H9 (cell line): ENCODE results near the gene SURF2. TPM values are rescaled to one million over a fixed set of nuclear protein-coding genes. Genes with fewer than 3 reads are reported as not detected.
"Not testable (repeated sequence)": the region's sequence is repeated elsewhere in the genome, so short reads cannot be mapped to it uniquely, and the experiment has no call there.

Experiments
- DNase-seq: peaks from one replicate; pipeline ENCODE4 v3.0.0-alpha.2; 2017
- H2AFZ ChIP-seq: one replicate; pipeline ENCODE4 v1.6.1; 2013; ENCODE audit warnings: mild to moderate bottlenecking, low read length, control low read depth, moderate library complexity
- H2AK5ac ChIP-seq: 2 replicates; pipeline ENCODE4 v1.6.1; 2013; ENCODE audit warnings: low read length, control low read depth, mixed read lengths; ENCODE audit not compliant: insufficient read length
- H2BK120ac ChIP-seq: one replicate; pipeline ENCODE4 v1.6.1; 2013; ENCODE audit warnings: low read depth, mild to moderate bottlenecking, low read length, control low read depth, inconsistent platforms; ENCODE audit not compliant: poor library complexity, severe bottlenecking
- H2BK12ac ChIP-seq: 2 replicates; pipeline ENCODE4 v1.6.1; 2013; ENCODE audit warnings: low read length, control low read depth, mixed read lengths, low read depth; ENCODE audit not compliant: insufficient read length
- H2BK15ac ChIP-seq: 2 replicates; pipeline ENCODE4 v1.6.1; 2013; ENCODE audit warnings: low read depth, low read length, control low read depth
- H2BK20ac ChIP-seq: one replicate; pipeline ENCODE4 v1.6.1; 2013; ENCODE audit warnings: low read depth, mild to moderate bottlenecking, low read length, control low read depth, inconsistent platforms; ENCODE audit not compliant: poor library complexity, severe bottlenecking
- H2BK5ac ChIP-seq: 2 replicates; pipeline ENCODE4 v1.6.1; 2013; ENCODE audit warnings: low read length, control low read depth, mixed read lengths; ENCODE audit not compliant: insufficient read length
- H3K14ac ChIP-seq: 2 replicates; pipeline ENCODE4 v1.6.1; 2013; ENCODE audit warnings: low read length, control low read depth; ENCODE audit not compliant: insufficient read depth
- H3K18ac ChIP-seq: 2 replicates; pipeline ENCODE4 v1.6.1; 2013; ENCODE audit warnings: low read depth, mild to moderate bottlenecking, mixed read lengths, low read length, control low read depth; ENCODE audit not compliant: insufficient read length
- H3K23ac ChIP-seq: 2 replicates; pipeline ENCODE4 v1.6.1; 2013; ENCODE audit warnings: low read length, control low read depth, mixed read lengths, low read depth; ENCODE audit not compliant: insufficient read length
- H3K23me2 ChIP-seq: 2 replicates; pipeline ENCODE4 v1.6.1; 2013; ENCODE audit warnings: low read depth, mild to moderate bottlenecking, mixed read lengths, low read length, control low read depth; ENCODE audit not compliant: insufficient read length, poor library complexity, severe bottlenecking
- H3K27ac ChIP-seq: 2 replicates; pipeline ENCODE4 v1.5.1; 2013; ENCODE audit warnings: low read length, control low read depth, mixed read lengths, low read depth; ENCODE audit not compliant: insufficient read length
- H3K27me3 ChIP-seq: 2 replicates; pipeline ENCODE4 v1.6.1; 2013; ENCODE audit warnings: low read length, control low read depth, inconsistent platforms; ENCODE audit not compliant: insufficient read depth
- H3K4ac ChIP-seq: 2 replicates; pipeline ENCODE4 v1.6.1; 2013; ENCODE audit warnings: low read depth, mild to moderate bottlenecking, control low read depth, inconsistent platforms, low read length, moderate library complexity
- H3K4me1 ChIP-seq: 2 replicates; pipeline ENCODE4 v1.6.1; 2013; ENCODE audit warnings: low read length, control low read depth, inconsistent platforms; ENCODE audit not compliant: insufficient read depth
- H3K4me2 ChIP-seq: 2 replicates; pipeline ENCODE4 v1.6.1; 2013; ENCODE audit warnings: low read length, control low read depth, mixed read lengths; ENCODE audit not compliant: insufficient read length, insufficient read depth
- H3K56ac ChIP-seq: 2 replicates; pipeline ENCODE4 v1.6.1; 2013; ENCODE audit warnings: low read depth, mild to moderate bottlenecking, mixed read lengths, low read length, control low read depth; ENCODE audit not compliant: insufficient read length
- H3K79me1 ChIP-seq: 2 replicates; pipeline ENCODE4 v1.6.1; 2013; ENCODE audit warnings: low read depth, mild to moderate bottlenecking, moderate library complexity, low read length, control low read depth, inconsistent platforms; ENCODE audit not compliant: insufficient read depth, poor library complexity, severe bottlenecking
- H3K79me2 ChIP-seq: 2 replicates; pipeline ENCODE4 v1.6.1; 2013; ENCODE audit warnings: low read length, control low read depth, inconsistent platforms; ENCODE audit not compliant: insufficient read depth
- H3K9ac ChIP-seq: 2 replicates; pipeline ENCODE4 v1.6.1; 2013; ENCODE audit warnings: low read length, control low read depth, mixed read lengths; ENCODE audit not compliant: insufficient read length; ENCODE audit errors: extremely low read depth
- H3K9me3 ChIP-seq: one replicate; pipeline ENCODE4 v1.6.1; 2013; ENCODE audit warnings: low read depth, low read length, inconsistent platforms; ENCODE audit not compliant: control insufficient read depth
- H3T11ph ChIP-seq: one replicate; pipeline ENCODE4 v1.6.1; 2013; ENCODE audit warnings: mild to moderate bottlenecking, low read length, control low read depth, inconsistent platforms
- H4K20me1 ChIP-seq: one replicate; pipeline ENCODE4 v1.6.1; 2013; ENCODE audit not compliant: control insufficient read depth, insufficient read length, insufficient read depth
- H4K5ac ChIP-seq: 2 replicates; pipeline ENCODE4 v1.6.1; 2013; ENCODE audit warnings: low read depth, mild to moderate bottlenecking, mixed read lengths, low read length, control low read depth; ENCODE audit not compliant: insufficient read length
- H4K8ac ChIP-seq: replicated peaks from 2 replicates; pipeline ENCODE4 v1.6.1; 2013; ENCODE audit warnings: low read length, control low read depth, mixed read lengths, low read depth; ENCODE audit not compliant: insufficient read length
- H4K91ac ChIP-seq: 2 replicates; pipeline ENCODE4 v1.6.1; 2013; ENCODE audit warnings: low read depth, mild to moderate bottlenecking, moderate library complexity, mixed read lengths, low read length, control low read depth; ENCODE audit not compliant: insufficient read length
- H3K27ac Mint-ChIP-seq, 3 experiments: 2 replicates in 2 of 3; 3 replicates in 1 of 3; pipeline ENCODE4 v1.8.0; 2020 to 2021; ENCODE audit warnings: mixed read lengths in 3 of 3, mild to moderate bottlenecking in 1 of 3, moderate library complexity in 1 of 3
- H3K27me3 Mint-ChIP-seq: 2 replicates; pipeline ENCODE4 v1.8.0; 2021; ENCODE audit warnings: low read depth, mild to moderate bottlenecking, moderate library complexity, mixed read lengths
- H3K36me3 Mint-ChIP-seq, 3 experiments: 2 replicates in 2 of 3; 3 replicates in 1 of 3; pipeline ENCODE4 v1.8.0; 2020 to 2021; ENCODE audit warnings: low read depth in 3 of 3, mixed read lengths in 3 of 3; ENCODE audit not compliant: insufficient read depth in 1 of 3
- H3K4me1 Mint-ChIP-seq, 2 experiments: 2 replicates each; pipeline ENCODE4 v1.8.0; 2020; ENCODE audit warnings: mixed read lengths in 2 of 2
- H3K4me3 Mint-ChIP-seq, 2 experiments: 2 replicates in 1 of 2; 3 replicates in 1 of 2; pipeline ENCODE4 v1.8.0; 2020 to 2021; ENCODE audit warnings: mild to moderate bottlenecking in 2 of 2, mixed read lengths in 2 of 2, moderate library complexity in 1 of 2
- H3K9me3 Mint-ChIP-seq, 2 experiments: 2 replicates in 1 of 2; 3 replicates in 1 of 2; pipeline ENCODE4 v1.8.0; 2020; ENCODE audit warnings: mild to moderate bottlenecking in 2 of 2, mixed read lengths in 2 of 2, moderate library complexity in 1 of 2
- WGBS: extraction: QIAGEN DNeasy Blood & Tissue Kit; methylation state at CpG from one replicate; pipeline ENCODE4 v1.1.7; 2013; ENCODE audit warnings: missing lambda C conversion rate, low lambda C conversion rate, mixed read lengths; ENCODE audit not compliant: insufficient read length; ENCODE audit errors: extremely low coverage; 5-methylcytosine and 5-hydroxymethylcytosine counted together
- total RNA-seq: library from RNA; stranded (reverse); gene quantifications from 2 replicates; pipeline ENCODE4 v1.2.1, GENCODE V29; 2021
- TF ChIP-seq, protein P1 (sequence below): fragments of 200-600 bp; sonication (generic); conservative IDR thresholded peaks from 3 replicates; pipeline ENCODE4 v1.8.0; 2021; ENCODE audit warnings: antibody characterized with exemption, mild to moderate bottlenecking

SURF2 gene
- total RNA-seq, 1 experiment from 2014 or later: 44.4 TPM

DNA sequence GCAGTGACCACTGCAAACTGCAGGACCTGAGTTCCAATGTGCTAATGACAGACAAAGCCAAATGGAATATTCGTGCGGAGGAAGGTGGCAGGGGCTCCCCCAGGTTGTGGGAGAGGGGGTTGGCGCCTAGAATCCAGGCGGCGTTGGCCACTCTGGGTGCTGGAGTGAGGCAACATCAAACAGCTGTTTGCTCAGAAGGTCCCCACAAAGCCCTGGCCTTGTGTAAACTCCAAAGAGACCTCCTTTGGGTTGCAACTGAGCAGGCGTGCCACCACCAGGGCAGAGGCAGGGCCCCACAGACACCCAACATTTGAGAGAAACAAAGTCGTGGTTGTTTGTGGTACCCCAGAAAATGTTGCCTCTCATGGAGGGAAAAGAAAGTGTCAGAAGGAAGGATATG, 34.4 kb downstream of the SURF2 start:
- Histone ChIP-seq H3K23ac (no peak overlapping the region), H3K9me3 (no peaks in the 10 kb centered on the region), H2AK5ac (no peak overlapping the region), H2BK20ac (no peak overlapping the region), H4K5ac (no peak overlapping the region), H2AFZ (no peak overlapping the region), H2BK5ac (no peak overlapping the region), H3K4me2 (no peak overlapping the region), H3K4ac (no peak overlapping the region), H3K18ac (no peak overlapping the region), H3K23me2 (no peaks in the 10 kb centered on the region), H3K79me1 (no peaks in the 10 kb centered on the region), H3K9ac (no peak overlapping the region), H2BK120ac (no peak overlapping the region), H4K20me1 (no peaks in the 10 kb centered on the region), H3K56ac (no peak overlapping the region), H3K4me1 (no peaks in the 10 kb centered on the region), H4K8ac (no peak overlapping the region), H4K91ac (no peak overlapping the region), H2BK15ac (no peak overlapping the region), H3K27ac (no peak overlapping the region), H3T11ph (no peak overlapping the region), H3K27me3 (no peaks in the 10 kb centered on the region), H3K14ac (no peak overlapping the region), H2BK12ac (no peak overlapping the region), H3K79me2 (no peaks in the 10 kb centered on the region)
- TF ChIP-seq, protein P1, sequence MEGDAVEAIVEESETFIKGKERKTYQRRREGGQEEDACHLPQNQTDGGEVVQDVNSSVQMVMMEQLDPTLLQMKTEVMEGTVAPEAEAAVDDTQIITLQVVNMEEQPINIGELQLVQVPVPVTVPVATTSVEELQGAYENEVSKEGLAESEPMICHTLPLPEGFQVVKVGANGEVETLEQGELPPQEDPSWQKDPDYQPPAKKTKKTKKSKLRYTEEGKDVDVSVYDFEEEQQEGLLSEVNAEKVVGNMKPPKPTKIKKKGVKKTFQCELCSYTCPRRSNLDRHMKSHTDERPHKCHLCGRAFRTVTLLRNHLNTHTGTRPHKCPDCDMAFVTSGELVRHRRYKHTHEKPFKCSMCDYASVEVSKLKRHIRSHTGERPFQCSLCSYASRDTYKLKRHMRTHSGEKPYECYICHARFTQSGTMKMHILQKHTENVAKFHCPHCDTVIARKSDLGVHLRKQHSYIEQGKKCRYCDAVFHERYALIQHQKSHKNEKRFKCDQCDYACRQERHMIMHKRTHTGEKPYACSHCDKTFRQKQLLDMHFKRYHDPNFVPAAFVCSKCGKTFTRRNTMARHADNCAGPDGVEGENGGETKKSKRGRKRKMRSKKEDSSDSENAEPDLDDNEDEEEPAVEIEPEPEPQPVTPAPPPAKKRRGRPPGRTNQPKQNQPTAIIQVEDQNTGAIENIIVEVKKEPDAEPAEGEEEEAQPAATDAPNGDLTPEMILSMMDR: no peak
- no peaks in the 10 kb centered on the region for H3K4me1 Mint-ChIP-seq
- H3K27ac Mint-ChIP-seq: no peak overlapping the region
- H3K4me3 Mint-ChIP-seq: no peak overlapping the region
- WGBS: no CpG with 5 or more reads among the region's 7 CpGs
- H3K9me3 Mint-ChIP-seq: peaks cover 15% of the 10 kb centered on the region in 2 experiments
- peaks cover 34% of the 10 kb centered on the region for H3K27me3 Mint-ChIP-seq
- no peak for DNase-seq
- H3K36me3 Mint-ChIP-seq: peaks cover 0 to 1% (median 0%) of the 10 kb centered on the region in 3 experiments; a peak in 1 of 7 replicates

DNA sequence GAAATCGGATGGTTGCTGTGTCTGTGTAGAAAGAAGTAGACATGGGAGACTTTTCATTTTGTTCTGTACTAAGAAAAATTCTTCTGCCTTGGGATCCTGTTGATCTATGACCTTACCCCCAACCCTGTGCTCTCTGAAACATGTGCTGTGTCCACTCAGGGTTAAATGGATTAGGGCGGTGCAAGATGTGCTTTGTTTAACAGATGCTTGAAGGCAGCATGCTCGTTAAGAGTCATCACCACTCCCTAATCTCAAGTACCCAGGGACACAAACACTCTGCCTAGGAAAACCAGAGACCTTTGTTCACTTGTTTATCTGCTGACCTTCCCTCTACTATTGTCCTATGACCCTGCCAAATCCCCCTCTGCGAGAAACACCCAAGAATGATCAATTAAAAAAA, 35.1 kb downstream of the SURF2 start:
- not testable (repeated sequence) for H3K14ac ChIP-seq, H4K8ac ChIP-seq, H3K18ac ChIP-seq, H3K4ac ChIP-seq, H4K5ac ChIP-seq, H3K27ac Mint-ChIP-seq, H3K27me3 ChIP-seq, H2BK12ac ChIP-seq, H2BK120ac ChIP-seq, H3K27ac ChIP-seq, H3K23me2 ChIP-seq, H2BK5ac ChIP-seq, H2AK5ac ChIP-seq, H4K20me1 ChIP-seq, H3K36me3 Mint-ChIP-seq, H3K9me3 ChIP-seq, H3K23ac ChIP-seq, H4K91ac ChIP-seq, H3K56ac ChIP-seq, H3T11ph ChIP-seq, H3K79me1 ChIP-seq, H2BK15ac ChIP-seq, H2AFZ ChIP-seq, DNase-seq, H3K4me1 ChIP-seq, H3K4me3 Mint-ChIP-seq, H3K4me1 Mint-ChIP-seq, H2BK20ac ChIP-seq, H3K4me2 ChIP-seq, H3K79me2 ChIP-seq, H3K9ac ChIP-seq
- H3K27me3 Mint-ChIP-seq: peaks cover 36% of the 10 kb centered on the region
- WGBS: no CpG with 5 or more reads among the region's 4 CpGs
- H3K9me3 Mint-ChIP-seq: peaks cover 15% of the 10 kb centered on the region in 2 experiments
